CD4-positive, alpha-beta T cell treated with Interleukin-21 for 1 hour (primary cell): ENCODE results near the gene DVL3.
"Not testable (repeated sequence)": the region's sequence is repeated elsewhere in the genome, so short reads cannot be mapped to it uniquely, and the experiment has no call there.

Source experiments
- DNase-seq: peaks from one replicate; pipeline ENCODE4 v3.0.0-alpha.2; 2020

DVL3 gene

GRCh38 chr3:184156522-184156955, 1.4 kb downstream of the DVL3 start:
- no peak for DNase-seq

DNA sequence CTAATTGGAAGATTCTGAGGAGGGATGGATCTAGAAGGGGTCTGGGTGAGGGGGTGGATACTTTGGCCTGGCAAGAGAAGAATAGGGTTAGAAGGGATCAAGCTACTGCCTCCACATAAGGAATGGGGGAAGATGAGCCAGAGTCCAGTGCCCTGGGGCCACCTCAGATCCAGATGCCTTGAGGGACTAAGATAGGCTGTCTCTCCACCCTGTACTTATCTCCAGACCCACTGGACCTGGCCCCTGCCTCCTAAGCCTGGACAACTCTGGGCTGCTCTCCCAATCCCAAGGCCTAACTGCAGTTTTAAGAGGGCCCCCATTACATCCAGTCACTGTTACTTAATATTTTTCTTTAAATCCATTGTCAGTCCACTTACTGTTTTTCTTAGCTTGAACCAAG, 2.0 kb downstream of the DVL3 start:
- no peak for DNase-seq

GRCh38 chr3:184158404-184158803, 3.2 kb downstream of the DVL3 start:
- DNase-seq, result no peak

DNA sequence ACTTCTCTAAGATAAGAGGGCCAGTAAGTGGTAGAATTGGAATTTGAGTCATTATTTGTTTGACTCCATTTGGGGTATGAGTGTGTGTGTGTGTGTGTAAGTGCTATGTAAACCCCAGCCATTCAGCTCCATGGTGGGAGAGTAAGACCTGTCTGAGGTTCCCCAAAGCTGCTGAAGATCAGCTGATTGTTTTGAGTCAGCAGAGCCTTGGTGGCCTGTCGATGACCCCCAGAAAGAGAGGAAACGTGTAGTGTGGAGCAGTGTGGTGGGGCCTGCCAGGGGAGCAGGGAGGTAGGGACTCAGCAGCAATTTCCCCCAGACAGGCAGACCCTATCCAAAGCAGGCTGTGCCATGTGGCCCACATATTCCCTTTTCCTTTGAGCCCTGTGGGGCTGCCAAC, 5.3 kb downstream of the DVL3 start:
- DNase-seq, result no peak

DNA sequence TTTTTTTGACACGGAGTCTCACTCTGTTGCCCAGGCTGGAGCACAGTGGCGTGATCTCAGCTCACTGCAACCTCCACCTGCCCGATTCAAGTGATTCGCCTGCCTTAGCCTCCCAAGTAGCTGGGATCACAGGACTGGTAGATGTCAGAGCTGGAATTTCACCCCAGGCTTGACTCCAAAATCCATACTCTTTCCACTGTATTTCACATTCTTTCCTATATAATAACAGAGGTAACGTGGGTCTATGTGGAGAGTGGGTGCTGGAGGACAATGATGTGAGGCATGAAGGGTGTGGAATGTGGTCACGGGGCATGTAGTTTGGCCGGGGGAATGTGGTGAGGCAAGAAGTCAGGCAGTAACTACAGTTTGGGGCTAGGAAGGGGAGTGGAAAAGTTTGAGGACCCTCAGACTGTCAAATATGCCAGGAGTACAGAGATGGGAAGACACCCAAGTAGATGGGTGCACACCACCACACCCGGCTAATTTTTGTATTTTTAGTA, 7.4 kb downstream of the DVL3 start:
- not testable (repeated sequence) for DNase-seq

- DNase-seq, result no peak
Observed at GRCh38 chr3:184164648-184165330, 9.6 kb downstream of the DVL3 start.

DNA sequence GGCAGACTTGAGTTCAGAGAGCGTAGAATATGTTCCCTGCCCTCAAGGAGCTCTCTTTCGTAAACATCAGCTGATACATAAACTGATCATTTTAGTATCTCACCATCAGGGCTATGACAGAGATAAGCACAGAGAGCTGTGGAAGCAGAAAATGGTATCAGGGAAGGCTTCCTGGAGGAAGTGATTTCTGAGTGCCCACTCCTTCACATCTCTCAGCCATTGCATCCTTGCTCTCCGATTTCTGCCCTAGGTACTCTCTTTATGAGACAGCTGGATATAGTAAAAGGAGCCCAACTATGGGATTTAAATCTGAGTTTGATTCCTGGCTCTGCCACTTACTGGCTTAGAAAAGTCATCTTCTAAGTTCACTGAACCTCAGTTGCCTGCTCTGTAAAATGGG, 10.4 kb downstream of the DVL3 start:
- no peak for DNase-seq

- no peak for DNase-seq
Observed at GRCh38 chr3:184166671-184167070, 11.5 kb downstream of the DVL3 start.

- DNase-seq, result no peak
Observed at GRCh38 chr3:184167786-184168185, 12.6 kb downstream of the DVL3 start.

- DNase-seq, result no peak
Observed at GRCh38 chr3:184168363-184169120, 13.4 kb downstream of the DVL3 start.

- no peak for DNase-seq
Observed at GRCh38 chr3:184169896-184170875, 15.0 kb downstream of the DVL3 start.

- no peak for DNase-seq
Observed at GRCh38 chr3:184171562-184171961, 16.4 kb downstream of the DVL3 start.

- DNase-seq, result no peak
Observed at GRCh38 chr3:184172681-184173373, 17.6 kb downstream of the DVL3 start.

DNA sequence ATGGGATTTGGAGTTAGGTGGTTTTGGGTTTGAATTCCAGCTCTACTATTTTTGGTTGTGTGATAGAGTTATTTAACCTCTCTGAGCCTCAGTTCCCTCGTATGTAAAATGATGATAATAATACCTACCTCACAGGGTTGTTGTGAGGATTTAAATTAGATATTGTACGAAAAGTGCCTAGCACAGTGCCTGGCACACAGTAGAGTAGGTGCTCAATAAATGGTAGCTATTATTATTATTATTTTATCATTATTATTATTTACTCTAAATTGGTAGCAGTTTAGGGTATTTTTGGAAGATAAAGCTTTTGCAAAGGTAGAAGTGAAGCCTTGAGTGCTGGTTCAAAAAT, 18.2 kb downstream of the DVL3 start:
- no peak for DNase-seq

- DNase-seq, result no peak
Observed at GRCh38 chr3:184174284-184174645, 19.1 kb downstream of the DVL3 start.

DNA sequence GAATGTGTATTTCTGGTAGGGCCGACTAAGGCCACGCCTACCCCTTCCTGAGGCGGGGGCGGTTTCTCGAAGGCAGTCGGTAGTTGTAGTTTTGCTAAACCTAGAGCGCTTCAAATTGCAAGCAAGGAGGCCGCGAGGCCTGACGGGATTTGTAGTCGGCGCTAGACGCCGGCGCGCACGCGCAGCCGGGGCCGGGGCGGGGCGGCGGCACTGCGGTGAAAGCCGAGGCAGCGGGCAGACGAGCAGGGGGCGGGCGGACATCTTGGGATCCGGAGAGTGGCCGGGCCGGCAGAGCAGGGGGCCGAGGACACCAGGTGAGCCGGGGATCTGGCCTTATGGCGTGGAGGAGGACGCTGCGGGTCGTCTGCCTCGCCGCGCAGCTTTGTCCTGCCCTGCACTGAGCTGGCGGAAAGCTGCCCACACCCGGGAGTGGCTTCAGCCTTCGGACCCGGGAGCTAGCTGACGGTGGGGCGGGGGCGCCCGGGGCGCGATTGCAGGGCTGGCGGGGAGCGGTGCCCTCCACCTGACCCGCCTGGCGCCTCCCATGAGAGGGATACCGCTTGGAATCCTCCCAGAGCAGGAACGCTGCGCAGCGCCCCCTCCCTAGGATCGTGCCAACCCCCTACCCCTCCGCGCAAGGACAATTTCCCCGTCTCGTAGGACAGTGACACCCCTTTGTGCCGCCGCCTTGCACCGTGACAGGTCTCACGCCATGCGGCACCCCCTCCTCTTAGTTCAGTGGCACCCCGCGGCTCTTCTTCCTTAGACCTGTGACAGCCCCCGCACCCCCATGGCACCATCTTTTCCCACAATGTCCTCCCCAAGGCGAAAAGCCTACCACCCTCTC, 19.7 kb downstream of the DVL3 start, which contains the start of gene AP2M1:
AP2M1 (plus strand) TSS at position 210 of the 847 bp plus-strand sequence. CDS start 2,139 bp downstream, outside the sequence.
- DNase-seq, result peak; percentile 99

- DNase-seq, result no peak
Observed at GRCh38 chr3:184175506-184175905, 20.3 kb downstream of the DVL3 start.

GRCh38 chr3:184175981-184176376, 20.8 kb downstream of the DVL3 start:
- DNase-seq, result no peak

DNA sequence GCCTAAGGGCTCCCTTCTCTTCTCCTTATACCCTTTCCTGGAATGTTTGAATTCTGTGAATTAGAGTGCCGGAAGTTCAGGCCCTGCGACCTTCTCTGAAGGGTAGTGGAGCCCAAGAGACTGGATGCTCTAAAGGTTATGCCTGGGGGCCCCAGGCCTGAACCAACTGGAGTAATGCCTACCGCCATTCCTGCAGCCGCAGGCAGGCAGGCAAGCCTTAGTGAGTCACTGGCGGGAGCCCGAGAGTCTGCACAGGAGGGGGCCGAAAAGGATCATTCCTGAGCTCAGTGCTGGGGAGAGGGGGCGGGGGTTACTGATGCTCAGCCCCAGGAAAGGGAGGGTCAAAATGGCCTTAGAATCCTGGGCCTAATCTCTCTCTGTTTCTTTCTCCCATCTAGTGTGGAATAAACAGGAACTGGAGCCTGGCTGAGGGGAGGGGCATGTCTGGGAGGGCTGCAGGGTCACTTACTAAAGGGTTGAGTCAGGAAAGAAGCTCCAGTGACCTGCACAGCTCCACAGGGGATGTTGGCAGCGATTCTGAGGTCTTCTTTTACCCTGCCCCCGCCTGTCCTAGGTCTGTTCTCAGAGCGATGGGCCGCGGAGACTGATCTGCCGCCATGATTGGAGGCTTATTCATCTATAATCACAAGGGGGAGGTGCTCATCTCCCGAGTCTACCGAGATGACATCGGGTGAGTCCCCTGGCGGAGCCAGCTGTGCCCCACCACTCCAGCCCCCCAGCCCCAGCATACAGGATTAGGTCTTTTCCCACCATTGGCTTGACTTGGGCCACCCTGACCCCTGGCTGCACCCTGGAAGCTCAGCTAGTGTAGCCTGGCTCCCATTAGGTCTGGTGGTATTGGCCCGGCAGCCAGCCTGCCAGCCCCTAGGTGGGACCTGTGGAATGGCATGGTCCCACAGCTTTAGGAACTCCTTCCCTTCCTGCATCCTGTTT, 21.5 kb downstream of the DVL3 start:
- no peak for DNase-seq

GRCh38 chr3:184177331-184177731, 22.2 kb downstream of the DVL3 start:
- DNase-seq, result no peak
